ENCODE measurements around the gene TMEM181.

DNA sequence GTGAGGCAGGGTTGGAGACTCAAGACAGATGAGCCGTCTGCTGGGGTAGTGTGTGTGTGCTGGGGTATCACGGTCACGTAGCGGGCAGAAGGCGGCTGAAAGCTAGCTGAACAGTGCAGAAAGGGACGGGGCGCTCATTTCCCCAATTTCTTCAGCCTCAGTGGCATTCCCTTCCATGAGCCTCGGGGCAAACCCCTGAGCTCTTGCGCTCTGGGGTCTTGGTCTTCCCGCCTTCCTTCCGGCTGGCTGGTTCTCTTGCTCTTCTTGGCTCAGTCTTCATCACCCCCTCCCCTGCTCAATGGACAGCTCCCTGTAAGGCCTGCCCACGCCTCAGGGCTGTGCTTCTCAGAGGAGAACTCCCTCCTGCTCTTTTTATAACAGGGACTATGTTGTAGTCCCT is 15.5 kb upstream of the TMEM181 start:
- TF ChIP-seq CTCF (IDR thresholded peaks at IDR 0.05; ENCODE audit: insufficient read depth, low read depth, low read length) (no peak), EZH2 (IDR thresholded peaks at IDR 0.05; ENCODE audit: insufficient read depth, low read length) (no peak)
